SU-DHL-6 (cell line): ENCODE data around the gene CAPZA1.

Source experiments
- H2AFZ ChIP-seq: fragments of 200-600 bp; sonication (generic); 2 replicates; pipeline ENCODE4 v1.6.1; 2014; ENCODE audit warnings: low read depth, mild to moderate bottlenecking, moderate library complexity, mixed read lengths, antibody characterized with exemption, low read length; ENCODE audit not compliant: severe bottlenecking
- H3F3A ChIP-seq: fragments of 200-600 bp; shearing (Covaris generic); 2 replicates; pipeline ENCODE4 v1.6.0; 2016; ENCODE audit warnings: antibody characterized with exemption, mild to moderate bottlenecking; ENCODE audit not compliant: insufficient read depth
- H3K27ac ChIP-seq: fragments of 200-600 bp; sonication (generic); 2 replicates; pipeline ENCODE4 v1.5.1; 2016; ENCODE audit warnings: low read depth, mild to moderate bottlenecking, low read length, moderate library complexity, mixed read lengths
- H3K27me3 ChIP-seq: fragments of 200-600 bp; sonication (generic), shearing (Covaris generic); 2 replicates; pipeline ENCODE4 v1.6.0; 2014; ENCODE audit warnings: mild to moderate bottlenecking, low read length
- H3K36me3 ChIP-seq: fragments of 200-600 bp; sonication (generic); 2 replicates; pipeline ENCODE4 v1.6.1; 2014; ENCODE audit warnings: mild to moderate bottlenecking, low read length, mixed read lengths
- H3K4me2 ChIP-seq: fragments of 300-600, 200-600 bp; shearing (Covaris generic), sonication (generic); 2 replicates; pipeline ENCODE4 v1.6.0; 2014; ENCODE audit warnings: low read length, low read depth, mild to moderate bottlenecking; ENCODE audit not compliant: poor library complexity, severe bottlenecking
- H3K4me3 ChIP-seq: fragments of 200-600 bp; sonication (generic); 2 replicates; pipeline ENCODE4 v1.5.1; 2014; ENCODE audit warnings: antibody characterized with exemption, low read length, mild to moderate bottlenecking, mixed read lengths; ENCODE audit not compliant: insufficient read depth, poor library complexity, severe bottlenecking
- H3K79me2 ChIP-seq: fragments of 200-600 bp; sonication (generic); 2 replicates; pipeline ENCODE4 v1.6.1; 2014; ENCODE audit warnings: mild to moderate bottlenecking, low read length, moderate library complexity; ENCODE audit not compliant: insufficient read depth
- H3K9ac ChIP-seq: fragments of 200-600 bp; sonication (generic); 2 replicates; pipeline ENCODE4 v1.7.0; 2014; ENCODE audit warnings: mild to moderate bottlenecking, low read length
- H3K9me2 ChIP-seq: fragments of 200-600 bp; sonication (generic); replicated peaks from 2 replicates; pipeline ENCODE4 v1.6.1; 2014; ENCODE audit warnings: low read length; ENCODE audit not compliant: insufficient read depth
- H3K9me3 ChIP-seq: fragments of 200-600 bp; sonication (generic); 2 replicates; pipeline ENCODE4 v1.6.1; 2014; ENCODE audit warnings: low read length, mixed read lengths; ENCODE audit not compliant: insufficient read depth
- H4K20me1 ChIP-seq: fragments of 200-600 bp; sonication (generic); 2 replicates; pipeline ENCODE4 v1.6.1; 2014; ENCODE audit warnings: low read depth, mild to moderate bottlenecking, antibody characterized with exemption, low read length, moderate library complexity, mixed read lengths
- CTCF ChIP-seq: fragments of 200-600 bp; sonication (generic); IDR thresholded peaks from one replicate; pipeline ENCODE4 v1.5.1; 2017; ENCODE audit warnings: antibody characterized with exemption, mild to moderate bottlenecking, low read length, moderate library complexity; ENCODE audit not compliant: insufficient read depth, poor library complexity, severe bottlenecking
- EZH2phosphoT487 ChIP-seq: fragments of 200-600 bp; sonication (generic), shearing (Covaris generic); conservative IDR thresholded peaks from 2 replicates; pipeline ENCODE4 v1.6.1; 2018; ENCODE audit warnings: mild to moderate bottlenecking, antibody characterized with exemption, low read length, moderate library complexity, mixed read lengths

The CAPZA1 gene

GRCh38 chr1:112718691-112719418 is 99.2 kb downstream of the CAPZA1 start:
- Histone ChIP-seq H3K79me2 (no peaks in the 10 kb centered on the region), H4K20me1 (no peaks in the 10 kb centered on the region), H3K9me3 (no peaks in the 10 kb centered on the region), H3K27ac (no peak overlapping the region), H3K27me3 (no peaks in the 10 kb centered on the region), H3K9me2 (no peaks in the 10 kb centered on the region), H3K4me3 (no peak overlapping the region), H3F3A (0 out of 2 replicates have a peak, but pooled peaks cover 1% of the 10 kb centered on the region), H3K4me2 (peak overlapping the region; percentile 33), H2AFZ (no peak overlapping the region), H3K9ac (no peak overlapping the region), H3K36me3 (no peaks in the 10 kb centered on the region)
- TF ChIP-seq EZH2phosphoT487 (no peak), CTCF (peak; percentile 74)

- Histone ChIP-seq H2AFZ (no peak overlapping the region), H3K4me3 (no peak overlapping the region), H3F3A (no peaks in the 10 kb centered on the region), H3K9me2 (no peaks in the 10 kb centered on the region), H3K9ac (no peak overlapping the region), H3K79me2 (no peaks in the 10 kb centered on the region), H3K36me3 (no peaks in the 10 kb centered on the region), H3K27ac (no peak overlapping the region), H3K4me2 (no peak overlapping the region), H4K20me1 (no peaks in the 10 kb centered on the region), H3K9me3 (no peaks in the 10 kb centered on the region), H3K27me3 (no peaks in the 10 kb centered on the region)
- no peak for TF ChIP-seq EZH2phosphoT487
- no peak for TF ChIP-seq CTCF
Measured at GRCh38 chr1:112719706-112720105, 100.1 kb downstream of the CAPZA1 start.

- Histone ChIP-seq H3K79me2 (no peaks in the 10 kb centered on the region), H3K9me2 (no peaks in the 10 kb centered on the region), H3K36me3 (no peaks in the 10 kb centered on the region), H3K9ac (no peak overlapping the region), H3K27me3 (no peaks in the 10 kb centered on the region), H4K20me1 (no peaks in the 10 kb centered on the region), H3F3A (no peaks in the 10 kb centered on the region), H2AFZ (no peak overlapping the region), H3K4me3 (no peak overlapping the region), H3K27ac (no peak overlapping the region), H3K9me3 (no peaks in the 10 kb centered on the region), H3K4me2 (no peak overlapping the region)
- TF ChIP-seq EZH2phosphoT487 (no peak), CTCF (no peak)
Measured at GRCh38 chr1:112720800-112721199, 101.2 kb downstream of the CAPZA1 start.
